ENCODE results near the gene BLID.
A peak's percentile ranks its signal among the peaks of the same experiment; 100 is the strongest.

BLID gene

GRCh38 chr11:122138744-122139594 is 23.0 kb upstream of the BLID start:
- DNase-seq = no peak

GRCh38 chr11:122137078-122137793 is 21.2 kb upstream of the BLID start:
- no peak for DNase-seq

GRCh38 chr11:122131126-122131525 is 15.1 kb upstream of the BLID start:
- no peak for DNase-seq

DNA sequence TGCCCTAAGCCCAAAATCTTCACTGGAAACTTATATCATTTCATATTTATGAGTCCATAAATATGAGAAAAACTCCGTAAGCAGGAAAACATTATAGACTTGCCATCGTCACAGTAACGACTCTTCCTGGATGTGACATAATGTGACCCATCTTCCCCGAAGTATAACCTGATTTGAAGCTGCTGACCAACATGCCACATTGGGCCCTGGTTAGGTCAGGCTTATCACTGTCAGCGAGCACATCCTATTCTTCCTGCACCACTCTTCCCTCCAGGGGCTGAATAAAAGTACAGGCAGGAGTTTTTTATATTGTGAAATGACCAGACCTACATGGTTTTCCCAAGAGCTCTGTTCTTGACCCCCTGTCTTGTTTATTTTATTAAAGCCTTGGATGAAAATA is 12.1 kb upstream of the BLID start:
- DNase-seq = no peak

DNA sequence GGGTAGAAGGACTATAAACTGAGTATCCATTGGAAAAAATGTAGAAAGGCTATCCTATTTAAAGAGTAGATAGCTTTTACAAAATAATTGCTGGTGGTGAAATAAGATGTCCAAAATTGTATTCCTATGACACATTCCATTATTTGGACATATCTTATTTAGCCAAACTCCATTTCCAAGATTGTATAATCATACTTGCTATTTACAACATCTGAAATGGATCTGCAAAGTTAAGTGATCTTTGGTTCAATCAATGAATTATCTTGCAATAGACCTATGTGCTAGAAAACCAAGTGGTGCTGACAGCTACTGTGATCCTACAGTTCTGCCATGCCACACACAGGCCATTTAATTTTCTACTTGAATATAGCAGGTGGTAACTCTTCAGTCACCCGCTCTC is 11.0 kb upstream of the BLID start:
- no peak for DNase-seq

DNA sequence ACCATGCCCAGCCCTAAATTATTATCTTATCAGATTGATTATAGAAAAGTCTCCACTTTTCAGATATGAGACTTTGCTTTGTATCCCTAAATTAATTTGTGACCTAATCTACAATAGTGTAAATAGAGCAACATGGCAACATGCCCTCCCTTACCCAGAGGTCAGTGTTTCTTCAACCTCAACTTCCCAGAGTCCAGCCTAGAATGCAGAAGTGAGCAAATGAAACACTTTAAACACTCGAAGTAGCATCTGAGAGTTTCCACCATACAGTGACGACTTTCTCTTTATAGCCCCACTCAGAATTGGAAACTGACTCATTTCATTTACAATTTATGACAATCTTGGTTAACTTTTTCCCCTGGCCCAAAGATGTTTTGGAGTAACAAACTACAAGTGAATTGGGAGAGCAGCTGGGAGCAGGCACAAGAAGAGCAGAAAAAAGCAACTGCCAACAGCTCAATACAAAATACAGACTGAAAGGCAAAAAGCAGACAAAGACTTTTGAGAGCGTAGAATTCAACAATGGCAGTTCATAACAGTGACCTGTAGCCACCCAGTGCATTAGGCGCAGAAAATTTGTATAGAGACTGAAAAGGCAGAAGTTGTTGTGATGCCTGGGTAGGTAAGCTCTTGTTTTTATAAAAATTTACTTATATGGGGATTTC is 10.1 kb upstream of the BLID start:
- no peak for DNase-seq

- no peak for DNase-seq
Measured at GRCh38 chr11:122123263-122123929, 7.4 kb upstream of the BLID start.

- DNase-seq = no peak
Measured at GRCh38 chr11:122122179-122122578, 6.2 kb upstream of the BLID start.

DNA sequence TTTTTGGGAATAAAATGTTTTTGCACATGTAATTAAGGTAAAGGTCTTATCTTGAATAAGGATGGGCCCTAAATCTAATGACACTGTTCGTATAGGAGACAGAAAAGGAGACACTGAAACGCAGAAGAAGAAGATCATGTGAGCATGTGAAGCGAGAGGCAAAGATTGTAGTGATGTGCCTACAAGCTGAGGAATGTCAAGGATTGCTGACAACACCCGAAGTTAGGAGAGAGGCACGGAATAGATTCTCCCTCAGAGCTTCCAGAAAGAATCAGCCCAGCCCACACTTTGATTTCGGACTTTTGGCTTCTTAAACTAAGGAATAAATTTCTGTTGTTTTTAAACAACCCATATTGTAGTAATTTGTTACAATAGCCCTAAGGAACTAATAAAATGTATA is 4.1 kb upstream of the BLID start:
- DNase-seq = no peak

DNA sequence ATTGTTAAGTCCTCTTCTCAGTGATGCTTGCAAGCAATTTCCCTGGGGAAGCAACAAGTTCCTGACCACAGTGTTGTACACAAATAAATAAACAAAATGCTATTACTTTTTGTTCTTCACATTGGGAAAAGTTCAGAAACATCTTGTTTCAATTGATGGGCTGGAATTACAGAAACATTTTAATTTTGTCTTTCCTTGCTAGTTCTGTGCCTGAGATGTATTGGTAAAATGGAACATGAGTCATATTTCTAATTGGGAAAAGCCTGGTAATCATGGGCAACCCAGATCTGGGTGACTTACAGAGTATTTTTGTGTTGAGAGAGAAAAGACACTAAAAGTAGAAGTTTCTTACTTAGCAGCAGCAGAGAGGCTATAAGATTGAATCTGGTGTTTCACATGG is 576 bp upstream of the BLID start:
- no peak for DNase-seq

DNA sequence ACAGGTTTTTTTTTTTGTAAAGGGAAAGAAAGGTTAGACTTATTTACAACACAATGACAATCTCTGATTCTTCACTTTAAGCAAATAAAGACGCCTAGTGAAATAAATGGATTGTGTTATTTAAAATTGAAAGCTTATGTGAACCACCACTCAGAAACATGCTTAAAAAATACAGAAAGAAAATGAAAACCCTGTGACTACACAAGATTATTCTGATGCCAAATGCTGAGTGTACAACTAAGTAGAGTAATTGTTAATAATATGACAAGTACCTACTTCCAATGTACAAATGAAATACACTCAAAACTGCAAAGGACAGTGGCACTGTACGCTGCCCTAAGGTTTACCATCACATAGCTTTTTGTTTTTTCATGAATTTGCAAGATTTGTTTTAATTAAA is 1.0 kb downstream of the BLID start:
- no peak for DNase-seq

DNA sequence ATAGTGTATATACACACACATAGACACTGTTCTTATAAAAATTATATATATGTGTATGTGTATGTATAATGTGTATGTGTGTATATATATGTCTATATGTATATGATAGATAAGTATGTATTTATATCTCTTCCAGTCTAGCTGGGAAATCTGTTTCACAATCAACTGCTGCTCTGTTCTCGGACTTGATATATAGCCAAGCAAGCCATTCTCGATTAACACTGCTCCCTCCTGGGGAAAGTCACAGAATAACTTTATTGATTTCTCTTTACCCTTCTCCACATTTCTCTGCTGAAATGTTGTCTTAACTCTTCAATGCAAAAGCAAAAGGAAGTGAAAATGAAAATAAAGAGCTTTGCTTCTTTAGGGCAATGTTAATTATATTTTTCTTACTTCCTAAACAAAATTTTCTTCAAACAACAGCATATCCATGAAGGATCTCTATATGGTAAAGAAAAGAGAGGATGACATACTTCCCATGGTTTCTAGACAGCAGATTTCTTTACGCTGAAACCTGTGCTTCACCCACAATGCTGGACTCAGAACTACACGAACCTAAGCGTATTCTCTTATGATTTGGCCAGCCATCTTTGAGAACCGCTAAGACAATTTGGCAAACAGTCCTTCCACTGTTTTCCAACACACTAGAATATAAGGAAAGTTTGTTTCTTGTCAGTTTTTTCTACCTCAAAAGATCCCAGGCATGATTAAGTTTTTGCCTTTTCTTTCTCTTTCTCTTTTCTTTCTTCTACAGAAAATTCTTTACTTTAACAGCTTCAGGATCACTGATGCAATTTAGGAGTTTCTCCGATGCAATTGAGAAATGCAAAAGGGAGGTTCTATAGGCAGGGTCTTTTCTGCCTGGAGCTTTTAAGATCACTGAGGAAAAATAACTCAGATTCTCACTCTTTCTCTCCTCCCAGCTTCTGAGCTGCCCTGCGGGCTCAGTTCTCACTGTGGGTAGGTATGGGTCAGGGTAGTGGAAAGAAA is 1.9 kb downstream of the BLID start:
- no peak for DNase-seq

GRCh38 chr11:122112470-122113365 is 3.3 kb downstream of the BLID start:
- no peak for DNase-seq

DNA sequence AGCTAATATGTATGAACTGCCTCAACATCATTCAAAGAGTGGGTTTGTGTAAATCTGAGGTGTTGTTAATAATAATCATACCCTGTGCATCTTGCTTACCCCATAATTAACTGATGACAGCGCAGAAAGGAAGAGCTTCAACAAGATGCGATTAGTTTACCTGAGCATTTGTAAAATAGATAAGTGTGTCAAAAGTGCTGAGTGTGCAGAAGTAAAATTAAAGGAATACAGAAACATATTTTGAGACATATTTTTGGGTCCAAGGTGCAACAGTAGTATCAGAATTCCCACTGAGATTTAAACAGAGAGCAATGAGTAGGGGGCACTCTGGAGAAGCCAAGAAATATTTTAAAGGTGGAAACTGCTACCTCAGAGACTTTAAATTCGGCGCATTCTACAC is 6.1 kb downstream of the BLID start:
- no peak for DNase-seq

DNA sequence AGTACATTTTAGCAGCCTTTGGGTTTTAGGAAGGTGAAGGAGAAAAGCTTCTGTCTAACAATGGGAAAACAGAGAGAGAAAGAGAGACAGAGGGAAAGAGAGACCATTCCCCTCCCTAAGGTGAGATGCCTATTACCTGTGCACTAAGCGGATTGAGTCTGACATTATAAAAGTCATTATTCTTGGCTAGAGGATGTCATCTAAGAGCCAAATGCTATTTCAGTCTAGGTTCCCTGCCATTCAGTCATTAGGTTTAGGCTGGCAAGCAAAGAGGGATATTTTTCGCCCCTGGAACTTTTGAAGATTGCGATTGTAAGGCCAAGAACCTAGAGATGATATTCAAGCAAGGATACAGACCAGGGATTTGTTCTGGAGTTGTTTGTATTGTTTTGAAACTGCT is 7.2 kb downstream of the BLID start:
- no peak for DNase-seq

DNA sequence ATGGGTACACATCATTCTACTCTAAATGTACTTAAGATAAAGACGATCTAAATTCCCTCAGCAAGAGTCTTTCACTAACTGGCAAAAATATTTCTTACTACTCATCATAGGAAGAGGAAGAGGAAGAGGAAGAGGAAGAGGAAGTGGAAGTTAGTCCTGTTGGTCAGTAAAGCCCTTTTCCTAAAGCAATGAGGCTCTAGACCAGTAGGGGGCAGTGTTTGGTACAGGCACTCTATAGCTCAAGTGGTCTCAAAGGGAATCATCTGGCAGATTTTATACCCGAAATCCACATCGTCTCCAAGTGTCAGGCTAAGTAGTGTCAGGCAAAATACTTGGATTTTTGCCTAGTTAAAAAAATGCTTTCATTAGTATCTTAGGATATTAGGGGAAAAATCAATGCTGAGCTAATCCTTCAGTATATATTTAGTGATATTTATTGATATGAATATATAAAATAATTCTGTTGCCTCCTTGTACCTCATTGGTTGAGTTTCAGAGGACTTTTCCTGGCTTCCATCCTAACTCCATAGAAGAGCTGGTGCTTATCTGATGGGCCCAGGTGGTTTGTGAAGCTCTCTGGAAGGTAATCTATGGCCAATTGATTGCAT is 7.7 kb downstream of the BLID start:
- DNase-seq = peak; percentile 68

DNA sequence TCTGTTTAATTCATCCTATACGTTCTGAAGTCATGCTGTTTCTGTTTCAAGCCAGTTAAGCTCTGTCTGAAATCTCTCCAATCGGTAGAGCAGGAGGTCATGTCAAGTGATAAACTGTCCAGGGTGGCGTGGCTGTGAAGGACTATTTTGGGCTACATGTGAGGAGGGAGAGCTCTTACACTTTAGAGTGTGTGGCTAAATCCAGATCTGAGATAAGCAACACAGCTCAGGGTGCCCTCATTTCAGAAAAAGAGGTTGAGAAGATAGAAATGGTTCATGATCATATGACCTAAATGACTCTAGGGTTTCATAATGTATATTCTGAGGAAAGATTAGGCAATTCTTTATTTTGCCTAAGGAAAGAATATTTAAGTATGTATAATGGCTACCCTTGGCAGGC is 8.4 kb downstream of the BLID start:
- DNase-seq = no peak

- DNase-seq = no peak
Measured at GRCh38 chr11:122107045-122107444, 9.0 kb downstream of the BLID start.

DNA sequence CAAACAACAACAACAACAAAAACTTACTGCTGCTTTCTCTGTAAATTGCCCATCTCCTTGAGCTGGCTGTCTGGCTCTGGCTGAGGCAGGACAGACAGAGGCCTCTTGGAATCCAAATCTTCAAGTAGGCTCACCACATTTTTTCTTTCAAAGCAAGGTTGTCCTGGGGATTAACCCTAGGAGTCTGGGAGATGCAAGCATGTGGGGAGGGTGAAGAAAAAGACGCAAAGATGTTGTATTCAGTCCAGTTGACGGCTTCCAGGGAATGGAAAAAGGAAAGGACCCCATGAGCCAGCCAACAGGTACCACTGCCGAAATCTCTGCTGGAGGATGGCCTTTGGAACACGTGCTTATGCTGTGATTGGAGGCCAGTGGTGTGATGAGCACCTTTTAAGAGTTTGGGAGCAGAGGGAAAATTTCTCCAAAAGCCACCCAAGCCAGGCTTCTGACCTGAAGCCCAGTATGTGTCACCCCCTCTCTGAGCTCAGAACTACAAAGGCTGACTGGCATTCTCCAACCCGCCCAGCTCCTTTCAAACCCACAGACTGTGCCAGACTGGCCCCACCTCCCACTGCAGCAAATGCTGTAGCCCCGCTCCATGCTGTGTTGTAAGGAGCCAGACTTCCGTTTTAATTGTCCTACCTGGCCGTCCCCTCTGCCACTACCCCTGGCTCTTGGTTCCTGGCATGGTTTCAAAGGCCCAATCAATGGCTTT is 10.8 kb downstream of the BLID start:
- no peak for DNase-seq

- DNase-seq = no peak
Measured at GRCh38 chr11:122104341-122104740, 11.7 kb downstream of the BLID start.

Measured in GF-D8 (cell line).